K562 (cell line): Measurements from ENCODE around the gene ADAM23. TPM values are rescaled to one million over a fixed set of nuclear protein-coding genes. Genes with fewer than 3 reads are reported as not detected.

Experiments used
- ATAC-seq: fragments of 200-7000 bp; cut with Tn5 transposase; 3 replicates; pipeline ENCODE4 v1.9.1; 2020; ENCODE audit warnings: moderate library complexity
- BruUV-seq: library from RNA; stranded (reverse); fragments of 400-500 nt; replicated peaks from 2 replicates; lab custom pipeline; 2021; lab: Mats Ljungman, UMichigan
- CTCF ChIA-PET: fragments of 300-600 bp; formaldehyde crosslinking; extraction: SDS; loops from one replicate; lab custom pipeline; 2021; ENCODE audit warnings: low intra/inter-chr PET ratio; lab: Yijun Ruan, JAX
- POLR2A ChIA-PET: fragments of 300-600, 350-650 bp; sonication (Branson Sonifier 250); formaldehyde crosslinking; extraction: SDS; loops from one replicate; lab custom pipeline; 2021; ENCODE audit warnings: antibody characterized with exemption, inconsistent platforms; lab: Yijun Ruan, JAX
- DNase-seq, 4 experiments: peaks; one replicate each; pipeline versions ENCODE4 v3.0.0 to v3.0.0-alpha.2; 2011 to 2018; ENCODE audit warnings: low spot score in 3 of 4, mixed read lengths in 3 of 4; ENCODE audit errors: extremely low read depth in 1 of 4
- FAIRE-seq: peaks from 2 replicates; lab custom pipeline; 2011; peaks lifted over from hg19 to GRCh38; lab: Jason Lieb, UNC
- H2AFZ ChIP-seq: 2 replicates; pipeline ENCODE4 v1.6.0; 2011; ENCODE audit warnings: low read depth, low read length, control low read depth, inconsistent platforms
- H3K27ac ChIP-seq: fragments of 200-600 bp; 3 replicates; pipeline ENCODE4 v1.8.0; 2011; ENCODE audit warnings: low read depth, mild to moderate bottlenecking, control low read depth, inconsistent platforms, low read length, moderate library complexity, mixed read lengths; ENCODE audit errors: extremely low read depth
- H3K27me3 ChIP-seq, 2 experiments: fragments of 300-600 bp in 1 of 2; 2 replicates in 1 of 2; 3 replicates in 1 of 2; pipeline versions ENCODE4 v1.6.0 to v1.8.0; 2011; ENCODE audit warnings: inconsistent platforms in 2 of 2, low read length in 2 of 2, mild to moderate bottlenecking in 1 of 2, mixed read lengths in 1 of 2, moderate library complexity in 1 of 2; ENCODE audit not compliant: control insufficient read depth in 2 of 2, insufficient read depth in 2 of 2
- H3K36me3 ChIP-seq: fragments of 300-600 bp; 3 replicates; pipeline ENCODE4 v1.8.0; 2011; ENCODE audit warnings: mild to moderate bottlenecking, low read length, inconsistent platforms; ENCODE audit not compliant: control insufficient read depth, insufficient read depth
- H3K4me1 ChIP-seq, 2 experiments: fragments of 200-600 bp in 1 of 2; replicated peaks in 1 of 2; 2 replicates in 1 of 2; 3 replicates in 1 of 2; pipeline versions ENCODE4 v1.5.1 to v1.8.0; 2011; ENCODE audit warnings: inconsistent platforms in 2 of 2, low read length in 2 of 2, mild to moderate bottlenecking in 1 of 2, mixed read lengths in 1 of 2, moderate library complexity in 1 of 2; ENCODE audit not compliant: control insufficient read depth in 2 of 2, insufficient read depth in 2 of 2
- H3K4me2 ChIP-seq: 2 replicates; pipeline ENCODE4 v1.6.1; 2011; ENCODE audit warnings: low read length, control low read depth, inconsistent platforms, mixed read lengths; ENCODE audit not compliant: insufficient read depth
- H3K4me3 ChIP-seq: fragments of 200-600 bp; sonication (generic), shearing (Covaris generic); 2 replicates; pipeline ENCODE4 v1.5.1; 2016; ENCODE audit warnings: control low read depth, inconsistent platforms
- H3K79me2 ChIP-seq: fragments of 200-600 bp; 3 replicates; pipeline ENCODE4 v1.8.0; 2011; ENCODE audit warnings: low read length, inconsistent platforms; ENCODE audit not compliant: control insufficient read depth, insufficient read depth
- H3K9ac ChIP-seq, 2 experiments: 2 replicates each; pipeline versions ENCODE4 v1.6.0 to v1.6.1; 2011; ENCODE audit warnings: low read depth in 2 of 2, low read length in 2 of 2, control low read depth in 1 of 2, inconsistent platforms in 1 of 2, mild to moderate bottlenecking in 1 of 2, mixed read lengths in 1 of 2; ENCODE audit not compliant: insufficient read depth in 1 of 2
- H3K9me1 ChIP-seq: one replicate; pipeline ENCODE4 v1.6.0; 2011; ENCODE audit warnings: inconsistent platforms, mild to moderate bottlenecking, low read length, moderate library complexity; ENCODE audit not compliant: control insufficient read depth, insufficient read depth
- H3K9me3 ChIP-seq: replicated peaks from 2 replicates; pipeline ENCODE4 v1.5.1; 2011; ENCODE audit warnings: low read depth, low read length, inconsistent platforms; ENCODE audit not compliant: control insufficient read depth, insufficient read depth
- H4K20me1 ChIP-seq: replicated peaks from 2 replicates; pipeline ENCODE4 v1.6.1; 2011; ENCODE audit warnings: low read length, inconsistent platforms, mixed read lengths; ENCODE audit not compliant: control insufficient read depth, insufficient read depth
- CCNT2 ChIP-seq: IDR thresholded peaks from 2 replicates; pipeline ENCODE4 v1.6.1; 2011; ENCODE audit warnings: borderline replicate concordance, low read depth, mild to moderate bottlenecking, moderate library complexity, mixed read lengths, low read length; ENCODE audit not compliant: insufficient read length; ENCODE audit errors: extremely low read depth
- HDAC2 ChIP-seq: fragments of 450-650 bp; IDR thresholded peaks from 2 replicates; pipeline ENCODE4 v1.6.1; 2016; ENCODE audit warnings: mild to moderate bottlenecking
- MYC ChIP-seq, 2 experiments: fragments of 250-450 bp in 1 of 2; sonication (Bioruptor Pico) in 1 of 2; IDR thresholded peaks; 2 replicates each; pipeline versions ENCODE4 v1.5.1 to v1.6.1; 2012 to 2021; ENCODE audit warnings: low read depth in 2 of 2, borderline replicate concordance in 1 of 2, improper control_type of control experiment in 1 of 2, low read length in 1 of 2, mild to moderate bottlenecking in 1 of 2, moderate library complexity in 1 of 2
- RBM17 ChIP-seq: fragments of 200-400 bp; formaldehyde crosslinking; IDR thresholded peaks from 2 replicates; pipeline ENCODE4 v1.6.1; 2017; ENCODE audit warnings: low read depth, mild to moderate bottlenecking, low read length, borderline replicate concordance
- RNF2 ChIP-seq: sonication (generic); IDR thresholded peaks from 2 replicates; pipeline ENCODE4 v1.6.1; 2016
- RUNX1 ChIP-seq: sonication (generic); IDR thresholded peaks from 2 replicates; pipeline ENCODE4 v1.6.1; 2016; ENCODE audit warnings: antibody characterized with exemption, low read depth
- TCF7 ChIP-seq: sonication (generic); IDR thresholded peaks from 2 replicates; pipeline ENCODE4 v1.6.1; 2016; ENCODE audit warnings: antibody characterized with exemption, borderline replicate concordance
- ZNF668 ChIP-seq: fragments of 250-450 bp; sonication (Bioruptor Pico); IDR thresholded peaks from 2 replicates; pipeline ENCODE4 v1.8.0; 2022; ENCODE audit warnings: mild to moderate bottlenecking, inconsistent platforms
- WGBS: fragments of 100-300 bp; shearing (Covaris generic); methylation state at CpG from one replicate; pipeline ENCODE4 v1.1.6; 2016; ENCODE audit warnings: low coverage, mixed read lengths; ENCODE audit not compliant: insufficient coverage; ENCODE audit errors: missing lambda C conversion rate; 5-methylcytosine and 5-hydroxymethylcytosine counted together
- in situ Hi-C: fragments of 300-500 bp; cut with MboI; formaldehyde crosslinking; loops from 4 replicates; pipeline ENCODE4 v1.15.0; 2018; ENCODE audit warnings: inconsistent platforms, mixed read lengths
- intact Hi-C: fragments of 100-400 bp; cut with micrococcal nuclease; formaldehyde crosslinking; loops from 2 replicates; pipeline ENCODE4 v1.14.2; 2022
- polyA plus RNA-seq, 8 experiments: library from polyadenylated mRNA; depleted of rRNA in 4 of 8; stranded (reverse) in 5 of 8; unstranded in 3 of 8; fragments of >200 nt; fragmentation: Nextera tagmentation in 2 of 8; fragmentation: Illumina TruSeq in 1 of 8; extraction: Ambion mirVana in 2 of 8; extraction: Trizol in 1 of 8; gene quantifications; 2 replicates each; pipeline versions ENCODE4 v1.2.1 to v1.2.3, GENCODE V29; 2011 to 2014; ENCODE audit warnings: inconsistent platforms in 1 of 8, missing spikeins in 1 of 8
- total RNA-seq, 7 experiments: library from RNA; depleted of rRNA in 6 of 7; stranded (reverse); fragments of >200 nt in 6 of 7; fragmentation: Illumina TruSeq in 2 of 7; extraction: Trizol in 2 of 7; gene quantifications; 2 replicates each; pipeline versions ENCODE4 v1.2.1 to v1.2.3, GENCODE V29; 2011 to 2021; ENCODE audit warnings: low replicate concordance in 1 of 7
- TF ChIP-seq, protein P1 (sequence below), 2 experiments: fragments of 450-650 bp; IDR thresholded peaks; 2 replicates each; pipeline ENCODE4 v1.6.1; 2018; ENCODE audit warnings: mild to moderate bottlenecking in 2 of 2, low read depth in 1 of 2; ENCODE audit not compliant: partially characterized antibody in 2 of 2
- TF ChIP-seq, protein P2 (sequence below): fragments of 250-450 bp; sonication (Bioruptor Pico); IDR thresholded peaks from 2 replicates; pipeline ENCODE4 v1.4.0; 2020

The ADAM23 gene
- total and polyA plus RNA-seq, 9 of the 15 experiments (the other 6 are each of a cell fraction or from before 2014, with no cell fraction given) = 0.02 TPM; not detected in 8

DNA sequence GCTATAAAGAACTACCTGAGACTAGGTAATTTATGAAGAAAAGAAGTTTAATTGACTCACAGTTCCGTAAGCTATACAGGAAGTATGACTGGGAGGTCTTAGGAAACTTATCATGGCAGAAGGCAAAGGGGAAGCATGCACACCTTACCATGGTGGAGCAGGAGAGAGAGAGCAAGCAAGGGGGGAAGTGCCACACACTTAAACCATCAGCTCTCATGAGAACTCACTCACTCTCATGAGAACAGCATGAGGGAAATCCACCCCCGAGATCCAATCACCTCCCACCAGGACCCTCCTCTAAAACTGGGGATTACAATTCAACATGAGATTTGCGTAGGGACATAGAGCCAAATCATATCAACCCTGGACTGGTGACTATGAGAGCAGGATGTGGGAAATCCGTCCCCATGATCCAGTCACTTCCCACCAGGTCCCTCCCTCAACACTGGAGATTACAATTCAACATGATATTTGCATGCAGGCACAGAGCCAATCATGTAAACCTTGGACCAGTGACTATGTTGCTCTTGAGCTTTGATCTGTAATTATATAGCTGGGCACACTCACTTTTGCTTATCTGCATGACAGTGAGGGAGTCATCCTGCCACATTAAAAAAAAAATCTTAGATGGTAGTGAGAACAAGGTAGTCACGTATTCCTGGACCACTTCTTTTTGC, 12.9 kb downstream of the ADAM23 start (continued):
- TF ChIP-seq MYC (IDR thresholded peaks at IDR 0.05; ENCODE audit: low read depth, low read length) (no peak), MYC (CRISPR knock-in tag; IDR thresholded peaks at IDR 0.05; ENCODE audit: borderline replicate concordance, low read depth) (no peak), RNF2 (no peak), CCNT2 (no peak)
- TF ChIP-seq, protein P1, sequence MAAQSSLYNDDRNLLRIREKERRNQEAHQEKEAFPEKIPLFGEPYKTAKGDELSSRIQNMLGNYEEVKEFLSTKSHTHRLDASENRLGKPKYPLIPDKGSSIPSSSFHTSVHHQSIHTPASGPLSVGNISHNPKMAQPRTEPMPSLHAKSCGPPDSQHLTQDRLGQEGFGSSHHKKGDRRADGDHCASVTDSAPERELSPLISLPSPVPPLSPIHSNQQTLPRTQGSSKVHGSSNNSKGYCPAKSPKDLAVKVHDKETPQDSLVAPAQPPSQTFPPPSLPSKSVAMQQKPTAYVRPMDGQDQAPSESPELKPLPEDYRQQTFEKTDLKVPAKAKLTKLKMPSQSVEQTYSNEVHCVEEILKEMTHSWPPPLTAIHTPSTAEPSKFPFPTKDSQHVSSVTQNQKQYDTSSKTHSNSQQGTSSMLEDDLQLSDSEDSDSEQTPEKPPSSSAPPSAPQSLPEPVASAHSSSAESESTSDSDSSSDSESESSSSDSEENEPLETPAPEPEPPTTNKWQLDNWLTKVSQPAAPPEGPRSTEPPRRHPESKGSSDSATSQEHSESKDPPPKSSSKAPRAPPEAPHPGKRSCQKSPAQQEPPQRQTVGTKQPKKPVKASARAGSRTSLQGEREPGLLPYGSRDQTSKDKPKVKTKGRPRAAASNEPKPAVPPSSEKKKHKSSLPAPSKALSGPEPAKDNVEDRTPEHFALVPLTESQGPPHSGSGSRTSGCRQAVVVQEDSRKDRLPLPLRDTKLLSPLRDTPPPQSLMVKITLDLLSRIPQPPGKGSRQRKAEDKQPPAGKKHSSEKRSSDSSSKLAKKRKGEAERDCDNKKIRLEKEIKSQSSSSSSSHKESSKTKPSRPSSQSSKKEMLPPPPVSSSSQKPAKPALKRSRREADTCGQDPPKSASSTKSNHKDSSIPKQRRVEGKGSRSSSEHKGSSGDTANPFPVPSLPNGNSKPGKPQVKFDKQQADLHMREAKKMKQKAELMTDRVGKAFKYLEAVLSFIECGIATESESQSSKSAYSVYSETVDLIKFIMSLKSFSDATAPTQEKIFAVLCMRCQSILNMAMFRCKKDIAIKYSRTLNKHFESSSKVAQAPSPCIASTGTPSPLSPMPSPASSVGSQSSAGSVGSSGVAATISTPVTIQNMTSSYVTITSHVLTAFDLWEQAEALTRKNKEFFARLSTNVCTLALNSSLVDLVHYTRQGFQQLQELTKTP (IDR thresholded peaks at IDR 0.05; ENCODE audit: low read depth in 1 of 2, partially characterized antibody in 2 of 2) = no peak
- TF ChIP-seq, all 486 proteins: peak for 0

DNA sequence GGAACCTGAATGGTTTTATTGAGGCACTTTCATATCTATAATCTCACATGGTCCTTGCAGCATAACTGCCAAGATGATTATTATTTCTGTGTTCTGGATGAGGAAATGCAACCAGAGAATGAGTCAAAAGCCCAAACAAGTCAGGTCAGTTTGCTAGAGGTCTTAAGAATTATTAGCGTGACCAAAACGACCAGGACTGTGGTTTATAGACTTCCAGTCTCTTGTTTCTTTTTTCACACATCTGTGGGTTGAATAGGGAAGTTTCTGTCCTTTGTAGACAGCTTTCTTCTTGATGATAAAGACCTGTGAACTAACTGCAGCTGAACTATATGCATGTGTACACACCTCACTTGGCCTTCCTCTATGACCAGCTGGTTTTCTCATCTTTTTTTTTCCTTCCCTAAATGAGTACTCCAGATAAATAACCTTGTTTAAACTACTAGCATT, 13.9 kb downstream of the ADAM23 start:
- Histone ChIP-seq H3K9ac (no peak overlapping the region), H3K4me1 (no peaks in the 10 kb centered on the region), H3K27ac (no peak overlapping the region), H3K9me1 (no peaks in the 10 kb centered on the region), H3K9me3 (no peaks in the 10 kb centered on the region), H3K4me2 (no peak overlapping the region), H3K27me3 (no peaks in the 10 kb centered on the region), H3K79me2 (no peaks in the 10 kb centered on the region), H3K36me3 (no peaks in the 10 kb centered on the region), H2AFZ (no peak overlapping the region), H4K20me1 (no peaks in the 10 kb centered on the region), H3K4me3 (no peak overlapping the region)
- no peak for ATAC-seq
- in situ Hi-C loops = no loop called here
- intact Hi-C loops = no loop called here
- FAIRE-seq = no peak
- no peak for DNase-seq
- WGBS = 0% methylated on average over 2 of the region's 2 CpGs
- no TSS peak for BruUV-seq
- TF ChIP-seq HDAC2 (no peak), TCF7 (no peak), RBM17 (no peak), ZNF668 (CRISPR knock-in tag) (no peak), RUNX1 (no peak)
- TF ChIP-seq, protein P2, sequence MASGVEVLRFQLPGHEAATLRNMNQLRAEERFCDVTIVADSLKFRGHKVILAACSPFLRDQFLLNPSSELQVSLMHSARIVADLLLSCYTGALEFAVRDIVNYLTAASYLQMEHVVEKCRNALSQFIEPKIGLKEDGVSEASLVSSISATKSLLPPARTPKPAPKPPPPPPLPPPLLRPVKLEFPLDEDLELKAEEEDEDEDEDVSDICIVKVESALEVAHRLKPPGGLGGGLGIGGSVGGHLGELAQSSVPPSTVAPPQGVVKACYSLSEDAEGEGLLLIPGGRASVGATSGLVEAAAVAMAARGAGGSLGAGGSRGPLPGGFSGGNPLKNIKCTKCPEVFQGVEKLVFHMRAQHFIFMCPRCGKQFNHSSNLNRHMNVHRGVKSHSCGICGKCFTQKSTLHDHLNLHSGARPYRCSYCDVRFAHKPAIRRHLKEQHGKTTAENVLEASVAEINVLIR (CRISPR knock-in tag) = no peak
- POLR2A ChIA-PET = no interaction called here
- CTCF ChIA-PET = no interaction called here
